Endodermal cell (in vitro differentiated cells): ENCODE results near the gene SLC19A1. TPM values are rescaled to one million over a fixed set of nuclear protein-coding genes. Genes with fewer than 3 reads are reported as not detected.

Experiments
- DNase-seq: peaks from one replicate; pipeline ENCODE4 v3.0.0-alpha.2; 2017
- H3K27ac ChIP-seq: 2 replicates; pipeline ENCODE4 v1.5.1; 2013; ENCODE audit warnings: mild to moderate bottlenecking, low read depth, low read length, moderate library complexity
- H3K27me3 ChIP-seq: 2 replicates; pipeline ENCODE4 v1.6.1; 2013; ENCODE audit warnings: mild to moderate bottlenecking, low read length, moderate library complexity; ENCODE audit not compliant: insufficient read depth, control insufficient read depth, poor library complexity, severe bottlenecking
- H3K36me3 ChIP-seq: 2 replicates; pipeline ENCODE4 v1.7.0; 2013; ENCODE audit warnings: mild to moderate bottlenecking, low read length, moderate library complexity; ENCODE audit not compliant: control insufficient read depth, insufficient read depth
- H3K4me1 ChIP-seq: one replicate; pipeline ENCODE4 v1.7.0; 2013; ENCODE audit warnings: low read length; ENCODE audit not compliant: control insufficient read depth, insufficient read depth
- H3K4me3 ChIP-seq: 2 replicates; pipeline ENCODE4 v1.5.1; 2013; ENCODE audit warnings: mild to moderate bottlenecking, low read length, moderate library complexity
- H3K9ac ChIP-seq: 2 replicates; pipeline ENCODE4 v1.6.1; 2013; ENCODE audit warnings: mild to moderate bottlenecking, low read length, moderate library complexity; ENCODE audit not compliant: poor library complexity, severe bottlenecking; ENCODE audit errors: extremely low read depth
- H3K9me3 ChIP-seq: 2 replicates; pipeline ENCODE4 v1.6.1; 2013; ENCODE audit warnings: mild to moderate bottlenecking, low read length, moderate library complexity; ENCODE audit not compliant: control insufficient read depth
- H3K27ac Mint-ChIP-seq: 2 replicates; pipeline ENCODE4 v1.8.0; 2020; ENCODE audit warnings: mixed read lengths
- H3K27me3 Mint-ChIP-seq: 2 replicates; pipeline ENCODE4 v1.8.0; 2021; ENCODE audit warnings: mild to moderate bottlenecking, mixed read lengths; ENCODE audit not compliant: insufficient read depth
- H3K36me3 Mint-ChIP-seq: 2 replicates; pipeline ENCODE4 v1.8.0; 2020; ENCODE audit warnings: low read depth, mixed read lengths
- H3K4me1 Mint-ChIP-seq: 2 replicates; pipeline ENCODE4 v1.8.0; 2020; ENCODE audit warnings: mixed read lengths
- H3K4me3 Mint-ChIP-seq: 2 replicates; pipeline ENCODE4 v1.8.0; 2020; ENCODE audit warnings: mild to moderate bottlenecking, moderate library complexity, mixed read lengths
- H3K9me3 Mint-ChIP-seq: 2 replicates; pipeline ENCODE4 v1.8.0; 2020; ENCODE audit warnings: mild to moderate bottlenecking, mixed read lengths
- CTCF ChIP-seq: fragments of 200-600 bp; sonication (generic); conservative IDR thresholded peaks from 2 replicates; pipeline ENCODE4 v1.5.0; 2021; ENCODE audit warnings: antibody characterized with exemption, mild to moderate bottlenecking
- WGBS, 2 experiments: methylation state at CpG; one replicate each; pipeline versions ENCODE4 v1.1.5 to v1.1.7; 2013; ENCODE audit warnings: missing lambda C conversion rate in 2 of 2, mixed read lengths in 1 of 2; ENCODE audit not compliant: insufficient coverage in 1 of 2, insufficient read length in 1 of 2; 5-methylcytosine and 5-hydroxymethylcytosine counted together
- total RNA-seq, 2 donors: library from RNA; stranded (reverse); fragmentation: NEBNext Ultra II Directional in 1 of 2; extraction: Animal tissue kit (Norgen Biotek cat#: 25700) in 1 of 2; gene quantifications; 2 replicates in 1 of 2; 3 replicates in 1 of 2; pipeline ENCODE4 v1.2.1, GENCODE V29; 2021

The SLC19A1 gene
- total RNA-seq, 2 donors from 2014 or later: 28.8 to 29.4 TPM

GRCh38 chr21:45547545-45547900 lies 5.3 kb upstream of the SLC19A1 start:
- peaks cover 2% of the 10 kb centered on the region for H3K4me1 Mint-ChIP-seq
- no peaks in the 10 kb centered on the region for H3K36me3 Mint-ChIP-seq
- no peak overlapping the region for H3K27ac Mint-ChIP-seq
- peaks cover 9% of the 10 kb centered on the region for H3K4me1 ChIP-seq
- peak; percentile 23 for DNase-seq
- H3K9me3 ChIP-seq: no peaks in the 10 kb centered on the region
- WGBS, 2 experiments: 92 to 100% methylated on average over 2 to 3 of the region's 3 CpGs
- no peak overlapping the region for H3K4me3 ChIP-seq
- no peaks in the 10 kb centered on the region for H3K27me3 ChIP-seq
- H3K27ac ChIP-seq: no peak overlapping the region
- H3K27me3 Mint-ChIP-seq: peaks cover 20% of the 10 kb centered on the region
- H3K4me3 Mint-ChIP-seq: no peak overlapping the region
- no peaks in the 10 kb centered on the region for H3K36me3 ChIP-seq
- peaks cover 8% of the 10 kb centered on the region for H3K9me3 Mint-ChIP-seq
- no peak for TF ChIP-seq CTCF
- no peak overlapping the region for H3K9ac ChIP-seq

- Histone ChIP-seq H3K36me3 (no peaks in the 10 kb centered on the region), H3K4me1 (peaks cover 9% of the 10 kb centered on the region), H3K27me3 (no peaks in the 10 kb centered on the region), H3K4me3 (no peak overlapping the region), H3K9me3 (no peaks in the 10 kb centered on the region), H3K27ac (no peak overlapping the region), H3K9ac (no peak overlapping the region)
- no peak for TF ChIP-seq CTCF
- Mint-ChIP-seq H3K4me1 (peaks cover 2% of the 10 kb centered on the region), H3K27ac (no peak overlapping the region), H3K36me3 (no peaks in the 10 kb centered on the region), H3K4me3 (no peak overlapping the region), H3K9me3 (peaks cover 8% of the 10 kb centered on the region), H3K27me3 (peaks cover 20% of the 10 kb centered on the region)
- DNase-seq: peak; percentile 10
- 92 to 93% methylated on average over 16 of the region's 16 CpGs for WGBS, 2 experiments
Measured at GRCh38 chr21:45546636-45547544, 4.7 kb upstream of the SLC19A1 start.

- H3K27me3 Mint-ChIP-seq: peaks cover 20% of the 10 kb centered on the region
- H3K27me3 ChIP-seq: no peaks in the 10 kb centered on the region
- TF ChIP-seq CTCF: no peak
- H3K9ac ChIP-seq: no peak overlapping the region
- peaks cover 4% of the 10 kb centered on the region for H3K4me1 Mint-ChIP-seq
- DNase-seq: peak; percentile 33
- H3K4me3 ChIP-seq: no peak overlapping the region
- no peak overlapping the region for H3K4me3 Mint-ChIP-seq
- H3K27ac ChIP-seq: no peak overlapping the region
- no peak overlapping the region for H3K27ac Mint-ChIP-seq
- H3K4me1 ChIP-seq: peaks cover 12% of the 10 kb centered on the region
- no peaks in the 10 kb centered on the region for H3K36me3 Mint-ChIP-seq
- H3K9me3 ChIP-seq: no peaks in the 10 kb centered on the region
- H3K9me3 Mint-ChIP-seq: peaks cover 8% of the 10 kb centered on the region
- WGBS, 2 experiments: 87 to 88% methylated on average over 16 to 22 of the region's 22 CpGs
- H3K36me3 ChIP-seq: no peaks in the 10 kb centered on the region
Measured at GRCh38 chr21:45545691-45546531, 3.7 kb upstream of the SLC19A1 start.
